Stimulated activated CD8-positive, alpha-beta memory T cell treated with anti-CD3 and anti-CD28 coated beads, Interleukin-2, amount 100 ng/mL, for 1 hour (primary cell): ENCODE data around the gene TUBGCP4.

Source experiments
- DNase-seq, 2 donors: peaks; one replicate each; pipeline ENCODE4 v3.0.0-alpha.2; 2020; ENCODE audit warnings: low read depth in 2 of 2

Gene TUBGCP4

DNA sequence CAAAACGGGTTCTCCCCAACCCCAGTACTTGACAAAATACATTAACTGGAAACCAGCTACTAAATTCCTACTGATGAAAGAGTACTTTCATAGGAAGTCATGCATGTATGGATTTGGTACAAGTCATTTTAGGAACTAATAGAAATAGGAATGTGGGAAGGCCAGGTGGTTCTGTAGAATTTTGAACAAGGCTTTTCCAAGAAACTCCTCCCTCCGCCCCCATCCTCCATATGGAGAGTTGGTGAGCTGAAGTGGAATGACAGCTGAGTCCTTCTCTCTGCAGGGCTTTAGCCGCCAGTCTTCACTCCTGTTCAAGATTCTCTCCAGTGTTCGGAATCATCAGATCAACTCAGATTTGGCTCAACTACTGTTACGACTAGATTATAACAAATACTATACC, 33.2 kb downstream of the TUBGCP4 start:
- no peak for DNase-seq

GRCh38 chr15:43406189-43406588, 35.3 kb downstream of the TUBGCP4 start:
- DNase-seq = no peak

GRCh38 chr15:43406808-43407207, 35.9 kb downstream of the TUBGCP4 start:
- no peak for DNase-seq

DNA sequence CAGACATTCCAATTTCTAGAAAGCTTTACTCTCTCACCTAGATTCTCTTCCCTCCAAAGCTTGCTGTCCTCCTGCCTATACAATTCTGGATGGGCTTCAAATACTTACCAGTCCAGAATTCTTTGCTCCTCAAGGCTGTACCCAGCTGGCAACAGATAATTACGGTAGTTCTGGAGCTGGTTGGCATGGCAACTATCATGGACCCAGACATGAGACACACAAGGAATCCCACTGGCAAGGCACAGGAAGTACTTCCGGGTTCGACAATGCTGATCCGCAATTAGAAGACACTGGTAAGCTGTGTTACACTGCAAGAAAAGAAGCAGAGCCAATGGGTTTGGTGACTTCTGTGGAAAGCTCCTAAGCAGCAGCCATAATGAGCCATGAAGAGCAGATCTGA, 37.9 kb downstream of the TUBGCP4 start:
- no peak for DNase-seq

DNA sequence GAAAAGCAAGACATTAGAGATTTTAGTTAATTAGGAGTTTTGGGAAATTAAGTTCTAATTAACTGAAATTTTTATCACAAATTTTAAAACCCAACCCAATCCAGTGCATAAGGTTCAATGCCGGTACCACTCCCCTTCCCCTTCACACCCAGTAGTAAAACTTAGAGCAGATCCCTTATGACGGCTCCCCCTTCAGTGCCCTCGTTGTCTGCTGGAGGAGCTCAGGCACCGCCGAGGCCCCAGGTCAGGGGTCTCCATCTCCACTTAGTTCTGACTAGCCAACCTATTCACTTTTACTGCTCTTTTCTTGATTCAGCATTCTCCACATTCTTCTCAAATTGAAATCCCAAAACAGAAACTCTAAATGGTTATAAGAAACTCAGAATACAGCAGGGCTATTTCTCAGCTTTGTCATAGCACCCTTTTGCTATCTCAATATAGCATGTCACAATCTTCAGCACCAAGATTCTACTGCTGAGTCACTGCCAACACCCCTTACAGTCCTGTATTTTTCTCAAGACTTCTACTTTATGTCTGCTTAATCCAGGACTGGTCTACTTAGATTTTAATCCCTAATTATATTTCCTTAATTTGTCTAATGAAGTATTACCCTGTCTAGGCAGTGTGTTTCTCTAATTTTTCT, 39.8 kb downstream of the TUBGCP4 start:
- no peak for DNase-seq

DNA sequence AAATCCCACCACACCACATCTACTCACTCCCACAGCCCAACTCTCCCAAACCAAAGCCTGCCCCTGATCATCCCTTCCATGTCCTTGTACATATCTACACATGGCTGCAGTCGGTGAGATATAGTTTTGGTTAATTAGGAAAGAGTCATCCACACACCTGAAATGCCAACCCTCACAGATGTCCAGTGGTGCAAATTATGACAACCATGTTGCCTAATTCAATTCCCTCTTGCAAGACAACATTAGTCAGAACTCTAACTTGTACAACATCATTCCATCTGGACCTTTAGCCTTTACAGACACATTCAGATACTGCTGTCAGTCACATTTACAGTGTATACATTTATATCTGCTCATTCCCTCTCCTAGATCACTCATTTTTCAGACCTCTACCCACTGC, 41.2 kb downstream of the TUBGCP4 start:
- no peak for DNase-seq

DNA sequence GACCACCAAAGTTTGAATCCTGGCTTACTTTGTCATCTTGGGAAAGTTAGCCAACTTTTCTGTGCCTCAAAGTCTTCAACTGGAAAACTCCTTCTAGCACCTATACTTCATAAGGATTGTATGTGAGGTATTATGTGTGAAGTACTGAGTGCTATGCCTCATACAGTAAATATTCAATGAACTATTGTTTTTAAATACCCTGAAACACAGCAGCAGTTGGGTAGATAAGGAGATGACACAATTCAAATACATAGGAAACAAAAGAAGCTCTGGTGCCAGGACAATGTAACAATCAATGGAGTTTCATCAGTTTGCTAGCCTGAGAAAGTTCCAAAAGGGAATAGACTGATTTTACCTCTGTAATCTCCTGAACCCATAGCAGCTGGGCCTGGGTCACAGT, 43.3 kb downstream of the TUBGCP4 start:
- no peak for DNase-seq

- DNase-seq = no peak
These were observed 49.5 kb downstream of the TUBGCP4 start for GRCh38 chr15:43420435-43420834.

- no peak for DNase-seq
These were observed 50.0 kb downstream of the TUBGCP4 start for GRCh38 chr15:43420876-43421275.

DNA sequence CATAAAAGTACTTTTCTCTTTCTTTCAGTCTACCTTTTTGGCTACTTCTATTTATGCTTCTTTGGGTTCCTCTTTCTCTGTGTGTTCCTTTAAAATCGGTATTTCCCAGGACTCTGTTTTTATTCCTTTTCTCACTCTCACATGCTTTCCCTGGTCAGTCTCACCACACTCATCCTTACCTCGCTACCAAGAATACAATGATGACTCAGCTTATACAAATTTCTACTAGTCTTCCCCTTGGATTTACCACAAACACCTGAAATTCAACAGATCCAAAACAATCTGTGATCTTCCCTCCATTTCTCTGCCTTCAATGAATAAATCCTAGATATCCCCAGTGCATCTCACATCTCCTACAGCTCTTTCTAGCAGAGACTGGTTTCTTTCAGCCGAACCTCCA, 52.9 kb downstream of the TUBGCP4 start:
- no peak for DNase-seq

GRCh38 chr15:43429687-43430086, 58.8 kb downstream of the TUBGCP4 start:
- DNase-seq = no peak

DNA sequence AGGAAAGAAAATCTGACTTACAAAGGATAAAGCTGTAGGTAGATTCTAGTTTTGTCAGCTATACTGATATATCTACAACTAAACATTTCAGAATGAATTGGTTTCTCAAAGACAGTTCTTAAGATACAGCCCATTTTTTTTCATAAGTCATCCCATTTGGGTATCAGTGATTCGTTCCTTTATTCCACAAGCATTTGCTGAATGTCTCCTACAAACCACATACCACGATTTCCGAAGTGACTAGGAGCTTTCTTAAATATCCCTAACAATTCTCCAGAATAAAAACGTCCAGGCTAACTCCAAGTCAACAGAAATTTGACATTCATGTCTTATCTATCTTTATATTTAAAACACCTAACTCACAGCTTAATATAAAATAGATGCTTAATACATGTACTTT, 62.3 kb downstream of the TUBGCP4 start:
- no peak for DNase-seq

GRCh38 chr15:43433661-43434303, 62.9 kb downstream of the TUBGCP4 start:
- no peak for DNase-seq

GRCh38 chr15:43434446-43434845, 63.5 kb downstream of the TUBGCP4 start:
- no peak for DNase-seq

- DNase-seq = no peak
These were observed 65.5 kb downstream of the TUBGCP4 start for GRCh38 chr15:43436395-43436794.

GRCh38 chr15:43439268-43439667, 68.4 kb downstream of the TUBGCP4 start:
- no peak for DNase-seq

DNA sequence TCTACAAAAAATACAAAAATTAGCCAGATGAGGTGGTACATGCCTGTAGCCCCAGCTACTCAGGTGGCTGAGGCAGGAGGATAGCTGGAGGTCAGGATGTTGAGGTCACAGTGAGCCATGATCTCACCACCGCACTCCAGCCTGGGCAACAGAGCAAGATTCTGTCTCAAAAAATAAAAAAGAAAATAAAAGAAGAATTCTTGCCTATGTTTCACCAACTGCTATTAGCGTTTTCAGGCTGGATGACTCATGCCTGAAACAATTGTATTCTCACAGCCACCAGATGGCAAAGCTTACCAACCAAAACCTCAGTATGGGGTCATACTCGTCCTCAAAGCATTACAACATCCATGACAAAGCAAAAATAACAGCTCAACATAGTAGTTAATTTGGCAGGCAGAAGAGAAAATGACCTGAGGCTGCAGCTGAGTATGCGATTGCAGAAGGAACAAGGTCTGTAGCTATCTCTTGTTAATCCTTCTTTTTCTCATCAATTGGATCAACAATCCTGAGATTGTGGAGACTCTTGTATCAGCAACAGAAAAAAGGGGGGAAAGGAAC, 69.9 kb downstream of the TUBGCP4 start:
- DNase-seq = no peak

DNA sequence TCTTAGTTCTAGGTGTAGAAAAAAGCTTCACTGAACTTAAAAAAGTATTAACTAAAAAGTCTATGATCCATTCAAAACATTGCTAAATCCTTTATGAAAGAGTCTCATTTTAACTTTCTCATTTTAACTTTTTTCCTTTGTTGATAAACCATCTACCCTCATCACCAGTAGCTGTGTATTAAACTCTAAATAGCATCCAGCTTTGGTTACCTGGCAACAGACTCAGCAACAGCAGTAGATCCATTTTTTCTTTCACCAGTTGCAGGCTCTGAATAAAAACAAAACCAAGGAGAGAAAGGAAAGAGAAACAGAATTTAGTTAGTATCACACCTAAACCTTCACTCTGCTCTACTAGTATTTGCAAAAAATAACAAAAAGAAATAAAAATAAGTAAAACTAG, 70.4 kb downstream of the TUBGCP4 start:
- no peak for DNase-seq

DNA sequence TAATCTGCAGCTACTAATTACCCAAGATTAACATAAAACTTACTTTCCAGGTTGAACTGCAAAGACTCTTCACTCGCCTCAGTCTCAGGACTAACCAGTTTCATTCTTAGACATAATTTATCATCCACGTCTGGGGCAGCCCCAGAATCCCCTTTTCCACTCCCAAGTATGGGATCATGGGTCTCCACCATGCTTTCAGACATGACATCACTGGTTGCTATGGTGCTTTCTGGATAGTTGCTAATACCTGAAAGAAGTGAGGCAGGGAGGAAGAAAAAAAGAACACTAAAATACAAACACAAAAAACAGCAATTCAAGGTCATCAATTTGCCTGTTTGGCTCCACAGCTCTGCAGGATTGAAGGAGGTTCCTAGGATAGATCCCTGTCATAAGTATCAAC, 75.4 kb downstream of the TUBGCP4 start:
- no peak for DNase-seq

- no peak for DNase-seq
These were observed 79.1 kb downstream of the TUBGCP4 start for GRCh38 chr15:43449981-43450380.
